ENCODE data around the gene RASL12. TPM values are rescaled to one million over a fixed set of nuclear protein-coding genes. Genes with fewer than 3 reads are reported as not detected.

RASL12 gene
- total and polyA plus RNA-seq, 2 of the 4 experiments (the other 2 are of a cell fraction): 0.18 to 0.22 TPM

GRCh38 chr15:65062726-65063125 lies 5.1 kb downstream of the RASL12 start:
- no peak overlapping the region for H2BK15ac ChIP-seq (ENCODE audit: low read depth, low read length)
- H3K4ac ChIP-seq (ENCODE audit: low read depth, low read length): peak overlapping the region; percentile 12; the same call in 1 of the 2 replicates
- TF ChIP-seq CHD1 (IDR thresholded peaks at IDR 0.05; ENCODE audit: low read depth, low read length) (no peak), MXI1 (IDR thresholded peaks at IDR 0.05; ENCODE audit: borderline replicate concordance, low read depth, low read length) (no peak), FOS (IDR thresholded peaks at IDR 0.05; ENCODE audit: low read depth, low read length) (no peak), ELK1 (IDR thresholded peaks at IDR 0.05; ENCODE audit: borderline replicate concordance, low read depth, low read length) (no peak)
- no peak overlapping the region for H2BK120ac ChIP-seq (ENCODE audit: low read depth, low read length)
- no peak overlapping the region for H3K27ac ChIP-seq (ENCODE audit: insufficient read depth, low read length)
- no peak overlapping the region for H3K18ac ChIP-seq (ENCODE audit: low read depth, low read length)
- 74% methylated on average over 3 of the region's 5 CpGs; no CpG with 5 or more reads in 1 of the 2 experiments for WGBS, 2 experiments (ENCODE audit: extremely low coverage in 2 of 2, insufficient read length in 1 of 2)
- peaks cover 5% of the 10 kb centered on the region; the same call in 1 of the 2 replicates for H3K9me3 ChIP-seq (ENCODE audit: control insufficient read depth, insufficient read depth, low read length)
- CTCF ChIA-PET: interaction anchor here (0.7 to 2.4 kb wide), 4 partner anchors 9 to 39 kb away, joined by 3 to 6 read pairs (median 4); no protein-coding TSS in a partner anchor
- ATAC-seq (ENCODE audit: low read depth) (peak; percentile 58), DNase-seq (no peak)
- peak overlapping the region; percentile 8; the same call in 1 of the 2 replicates for H3K14ac ChIP-seq (replicated peaks; ENCODE audit: low read depth, low read length)
- H4K20me1 ChIP-seq (ENCODE audit: insufficient read depth, low read length): no peaks in the 10 kb centered on the region
- POLR2A ChIA-PET (ENCODE audit: unreplicated experiment): no interaction called here
- H2BK20ac ChIP-seq (ENCODE audit: low read depth, low read length): no peak overlapping the region
- H3K9me1 ChIP-seq (ENCODE audit: insufficient read depth, low read length): no peaks in the 10 kb centered on the region; the same call in 1 of the 2 replicates
- H2BK5ac ChIP-seq (ENCODE audit: low read depth, low read length, poor library complexity, severe bottlenecking): no peak overlapping the region
- no peak overlapping the region for H3K9ac ChIP-seq (ENCODE audit: low read depth, low read length)
- H4K91ac ChIP-seq (ENCODE audit: insufficient read depth, low read depth, low read length): peak overlapping the region; percentile 21
- no peak overlapping the region for H2AFZ ChIP-seq (replicated peaks; ENCODE audit: low read length, poor library complexity)
- H4K5ac ChIP-seq (ENCODE audit: low read depth, low read length): no peak overlapping the region
- H4K8ac ChIP-seq (ENCODE audit: low read depth in 2 of 2, low read length in 2 of 2): no peak overlapping the region
- in situ Hi-C loops (cut with MboI; ENCODE audit: low sequenced_read_pairs): no loop called here
- no peaks in the 10 kb centered on the region for H3K79me1 ChIP-seq (ENCODE audit: low read depth in 1 of 2, low read length in 2 of 2)
- H3K4me1 ChIP-seq (ENCODE audit: control insufficient read depth, insufficient read depth, low read length): peaks cover 6% of the 10 kb centered on the region; the same call in 1 of the 2 replicates
- H3K56ac ChIP-seq (ENCODE audit: extremely low read depth, insufficient read depth, low read length): no peak overlapping the region
- dilution Hi-C loops (cut with HindIII; ENCODE audit: low sequenced_read_pairs, unreplicated experiment): no loop called here
- peaks cover 29% of the 10 kb centered on the region for H3K27me3 ChIP-seq (ENCODE audit: control insufficient read depth, insufficient read depth, low read length)
- H2AK5ac ChIP-seq (ENCODE audit: low read depth, low read length): peak overlapping the region; percentile 56; the same call in 1 of the 2 replicates
- H3K4me2 ChIP-seq (ENCODE audit: low read depth, low read length): no peak overlapping the region
- peak overlapping the region; percentile 51 for H2AK9ac ChIP-seq (replicated peaks; ENCODE audit: low read depth, low read length, poor library complexity)
- no peaks in the 10 kb centered on the region for H3K36me3 ChIP-seq (ENCODE audit: control insufficient read depth, insufficient read depth, low read length)
- H3K23ac ChIP-seq (ENCODE audit: low read depth, low read length): no peak overlapping the region
- intact Hi-C loops (cut with micrococcal nuclease): no loop called here
- no peak overlapping the region for H3K4me3 ChIP-seq (ENCODE audit: insufficient read depth, low read depth, low read length)
- no TSS peak for BruUV-seq (replicated peaks)

All from IMR-90 (cell line).